UCSD-AML1 (cell line): Measurements from ENCODE around the gene TTC28.

ENCODE experiments used
- DNase-seq: peaks from one replicate; lab custom pipeline; 2025; ENCODE audit not compliant: unreplicated experiment; lab: John Stamatoyannopoulos, UW

Gene TTC28

DNA sequence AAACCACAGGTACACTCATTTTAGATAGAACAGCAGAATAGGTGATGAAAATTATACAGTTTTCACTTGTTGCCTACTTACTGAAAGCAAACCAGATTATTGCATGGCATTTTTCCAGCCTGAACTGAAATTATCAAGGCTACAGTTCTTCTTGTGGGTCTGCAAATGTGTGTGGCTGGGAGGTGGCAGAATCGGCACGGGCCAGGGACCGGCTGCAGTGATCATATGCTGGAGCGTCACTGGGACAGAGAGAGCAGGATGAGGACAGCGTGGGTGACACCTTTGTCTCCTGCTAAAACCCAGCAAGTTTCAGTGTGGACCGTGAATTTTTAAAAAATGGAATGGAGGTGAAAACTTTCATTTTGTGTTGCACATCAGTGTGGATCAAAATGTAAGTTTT lies 701.3 kb downstream of the TTC28 start:
- no peak for DNase-seq

DNA sequence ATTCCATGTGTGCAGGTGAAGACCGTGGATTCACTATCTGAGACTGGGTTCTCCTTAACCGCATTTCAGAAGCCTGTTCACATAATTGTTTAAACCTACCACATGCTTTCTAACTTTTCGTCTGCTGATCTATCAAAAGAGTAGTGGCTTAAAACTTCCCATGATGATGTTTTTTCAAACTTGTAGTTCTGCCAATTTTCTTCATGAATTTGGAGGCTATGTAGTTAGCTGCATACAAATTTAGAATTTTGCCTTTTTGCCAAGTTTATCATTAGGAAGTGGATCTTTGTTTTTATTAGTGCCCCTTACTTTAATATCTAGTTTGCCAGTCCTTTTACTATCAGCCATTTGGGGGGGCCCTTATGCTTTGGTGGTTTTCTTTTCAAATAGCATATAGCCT lies 703.1 kb downstream of the TTC28 start:
- DNase-seq, result no peak

DNA sequence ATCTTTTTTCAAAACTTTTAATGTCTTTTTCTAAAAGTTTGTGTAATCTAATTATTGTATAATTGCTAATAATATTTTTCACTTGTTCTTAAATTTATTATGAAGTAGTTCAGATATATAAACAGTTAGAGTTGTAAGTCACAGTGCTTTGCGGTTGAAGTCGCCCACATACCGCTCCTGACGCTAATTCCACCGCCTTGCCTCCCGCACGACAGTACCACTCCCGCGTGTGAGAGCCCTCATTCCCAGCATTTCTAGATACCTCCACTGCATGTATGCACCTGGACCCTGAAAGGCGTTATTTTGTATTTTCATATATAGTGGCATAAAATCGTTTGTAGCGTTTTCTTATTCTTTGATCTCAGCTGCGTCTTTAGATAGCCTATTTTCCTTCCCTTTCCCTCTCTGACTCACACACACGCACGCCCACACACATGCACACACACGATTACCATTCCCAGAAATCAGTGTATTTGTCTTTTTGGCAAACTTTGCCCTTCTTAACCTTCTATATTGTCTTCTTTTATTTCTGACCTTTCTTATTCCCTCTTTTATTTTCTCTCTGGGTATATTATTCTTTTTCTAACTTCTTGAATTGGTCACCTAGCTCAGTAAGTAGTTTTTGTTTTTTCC lies 704.1 kb downstream of the TTC28 start:
- no peak for DNase-seq

DNA sequence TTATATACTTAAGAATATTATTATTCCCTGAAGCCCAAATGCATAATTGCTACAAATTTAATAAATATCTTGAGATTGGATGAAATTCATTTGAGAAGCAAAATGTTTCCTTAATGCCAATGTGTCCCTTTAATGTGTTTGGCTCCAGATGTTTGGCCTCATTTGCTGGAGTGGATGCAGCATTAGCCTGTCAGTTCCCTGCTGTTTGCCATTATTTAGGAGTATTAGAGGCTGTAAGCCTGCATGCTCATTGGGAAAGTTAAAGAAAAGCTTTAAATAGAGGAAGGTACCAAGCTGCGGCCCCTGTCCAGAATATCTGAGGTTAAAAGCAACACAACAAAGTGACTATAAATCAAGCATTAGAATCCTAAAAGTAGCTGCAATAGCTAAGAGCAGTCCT lies 705.8 kb downstream of the TTC28 start:
- DNase-seq, result no peak

DNA sequence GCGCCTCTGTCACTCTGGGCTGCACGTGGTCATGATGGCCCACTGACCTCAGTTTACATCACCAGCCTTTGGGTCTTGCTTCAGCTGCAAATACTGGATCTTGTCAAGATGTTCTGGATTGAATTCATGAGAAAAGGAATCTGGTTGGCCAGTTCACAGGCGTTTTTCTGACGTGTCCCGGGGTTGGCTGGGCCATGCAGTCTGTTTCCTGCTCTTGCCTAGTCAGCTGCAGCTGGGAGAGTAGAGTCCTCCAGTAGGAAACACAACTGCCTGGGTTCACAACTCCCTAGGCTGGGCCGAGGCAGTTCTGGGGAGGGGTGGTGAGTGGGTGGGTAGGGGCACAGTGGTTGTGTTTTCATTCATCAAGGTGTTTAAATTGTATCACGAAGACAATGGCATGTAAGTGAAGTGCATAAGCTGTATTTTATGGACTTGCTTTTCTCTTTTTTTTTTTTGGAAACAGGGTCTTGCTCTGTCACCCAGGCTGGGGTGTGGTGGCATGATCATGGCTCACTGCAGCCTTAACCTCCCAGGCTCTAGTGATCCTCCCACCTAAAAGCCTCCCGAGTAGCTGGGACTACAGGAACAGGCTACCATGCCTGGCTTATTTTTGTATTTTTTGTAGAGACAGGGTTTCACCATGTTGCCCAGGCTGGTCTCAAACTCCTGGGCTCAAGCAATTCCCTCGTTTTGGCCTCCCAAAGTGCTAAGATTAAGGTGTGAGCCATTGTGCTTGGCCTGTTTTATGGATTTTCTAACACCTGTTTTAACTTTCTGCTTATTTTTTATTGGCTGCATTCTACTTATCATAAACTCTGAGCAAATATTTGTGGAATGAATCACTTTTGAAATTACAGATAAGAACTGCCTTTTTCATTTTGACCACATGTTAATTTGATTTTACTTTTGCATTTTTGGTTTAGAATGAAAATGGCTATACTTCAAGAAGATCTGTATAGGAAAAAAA lies 706.6 kb downstream of the TTC28 start:
- DNase-seq, result no peak

DNA sequence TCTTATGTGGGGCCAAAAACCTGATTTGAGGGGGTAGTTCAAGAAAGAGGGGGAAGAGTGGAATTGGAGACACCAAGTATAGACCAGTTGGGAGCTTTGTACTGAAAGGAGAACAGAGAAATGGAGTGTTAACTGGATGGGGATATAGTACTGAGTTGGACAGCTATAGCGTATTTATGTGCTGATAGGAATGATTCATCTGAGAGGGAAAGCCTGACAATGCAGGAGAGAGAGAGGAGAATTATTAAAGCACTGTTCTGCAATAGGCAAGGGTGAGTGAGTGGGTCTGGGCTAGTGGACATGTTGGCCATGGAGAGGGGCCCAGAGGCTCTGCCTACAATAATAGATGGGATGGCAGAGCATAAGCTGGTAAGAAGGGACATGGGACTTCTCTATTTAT lies 707.7 kb downstream of the TTC28 start:
- DNase-seq, result no peak

DNA sequence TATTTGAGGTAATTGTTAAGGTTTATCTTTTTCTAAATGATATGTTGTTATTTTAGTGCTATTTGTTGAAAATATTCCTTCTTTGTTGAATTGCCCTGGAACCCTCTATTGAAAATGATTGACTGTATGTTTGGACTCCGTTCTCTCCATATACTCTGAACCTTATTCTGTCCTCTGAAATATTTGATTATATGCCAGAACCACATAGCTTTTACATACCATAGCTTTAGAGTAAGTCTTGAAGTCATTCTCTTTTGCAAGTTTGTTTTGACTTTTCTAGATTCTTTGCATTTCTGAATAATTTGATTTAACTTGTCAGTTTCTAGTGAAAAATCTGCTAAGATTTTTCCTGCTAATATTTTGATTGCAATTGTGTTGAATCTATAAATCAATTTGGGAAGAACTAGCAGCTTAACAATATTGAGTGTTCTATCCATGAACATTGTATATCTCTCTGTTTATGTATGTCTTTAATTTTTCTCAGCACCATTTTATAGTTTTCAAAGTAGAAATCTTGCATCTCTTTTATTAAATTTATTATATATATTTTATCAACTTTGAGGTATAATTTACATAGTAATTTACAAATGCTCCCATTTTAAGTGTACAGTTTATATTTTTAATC lies 708.9 kb downstream of the TTC28 start:
- no peak for DNase-seq

DNA sequence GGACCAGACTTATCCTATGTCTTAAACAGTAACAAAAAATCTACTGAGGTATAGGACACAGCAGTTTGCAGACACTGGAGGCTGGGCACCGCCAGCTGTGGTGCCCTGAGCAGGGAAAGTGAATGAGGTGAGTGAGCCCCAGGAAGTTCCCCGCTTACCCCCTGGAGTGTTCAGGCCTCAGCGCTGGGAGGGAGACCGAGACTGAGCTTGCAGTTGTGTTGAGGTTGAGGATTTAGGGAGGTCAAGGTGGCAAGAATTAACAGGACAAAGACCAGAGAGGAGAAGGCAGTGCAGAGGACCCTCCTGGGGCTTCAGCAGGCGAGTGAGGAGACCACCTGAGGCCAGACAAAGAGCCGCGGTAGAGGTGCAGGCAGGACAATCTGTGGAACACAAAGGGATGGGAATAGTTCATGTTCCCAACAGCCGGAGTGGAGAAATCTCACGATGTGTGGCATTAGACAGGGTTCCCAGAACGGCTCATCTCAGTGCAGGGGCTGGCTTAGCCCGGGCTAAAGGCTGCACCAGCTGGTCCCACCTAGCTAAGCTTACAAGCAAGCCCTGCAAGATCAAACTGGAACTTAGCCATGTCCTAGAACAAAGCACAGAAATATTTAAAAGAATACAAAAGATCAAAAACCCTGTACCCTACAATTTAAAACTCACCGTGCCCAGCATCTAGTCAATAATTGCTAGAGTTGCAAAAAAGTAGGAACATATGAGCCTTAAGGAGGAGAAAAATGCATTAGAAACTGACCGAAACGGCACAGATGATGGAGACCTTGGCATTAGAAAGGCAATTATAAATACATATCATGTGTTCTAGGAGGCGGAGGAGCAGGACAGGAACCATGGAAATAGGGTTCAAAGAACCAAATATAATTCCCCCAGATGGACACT lies 713.2 kb downstream of the TTC28 start:
- DNase-seq, result no peak

DNA sequence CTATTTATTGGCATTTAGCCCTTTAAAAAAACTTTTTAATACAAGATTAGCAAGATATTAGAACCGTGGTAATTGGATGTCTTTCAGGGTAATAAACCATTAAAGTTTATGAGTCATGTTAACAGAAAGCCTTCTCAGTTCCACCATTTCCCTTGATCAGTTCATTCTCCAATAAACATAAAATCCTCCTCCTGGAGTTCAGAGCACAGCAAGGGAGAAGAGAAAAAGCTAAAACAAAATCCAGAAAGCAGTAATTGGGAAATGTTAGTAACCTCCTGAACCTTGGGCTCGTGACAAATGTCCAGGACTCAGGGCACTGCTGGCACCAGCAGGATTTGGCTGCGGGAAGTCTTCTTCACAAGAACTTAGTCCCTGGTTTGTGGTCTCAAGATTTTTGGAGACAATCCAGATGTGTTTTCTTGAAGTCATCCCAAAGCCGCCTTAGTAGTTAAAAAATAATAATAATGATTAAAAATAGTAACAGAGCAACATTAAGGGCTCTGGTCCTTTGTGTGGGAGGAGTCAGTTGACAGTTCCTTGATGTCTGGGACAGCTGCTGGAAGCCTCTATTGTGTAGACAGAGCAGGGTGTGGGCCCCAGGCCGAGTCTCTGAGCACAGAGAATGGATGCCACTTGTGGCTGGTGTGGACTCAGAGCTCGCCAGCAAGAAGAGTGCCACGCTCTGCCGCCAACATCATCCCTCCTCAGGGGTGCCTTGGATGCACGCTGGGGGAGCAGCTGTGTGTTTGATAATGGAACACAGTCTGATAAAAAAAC lies 717.2 kb downstream of the TTC28 start:
- no peak for DNase-seq

DNA sequence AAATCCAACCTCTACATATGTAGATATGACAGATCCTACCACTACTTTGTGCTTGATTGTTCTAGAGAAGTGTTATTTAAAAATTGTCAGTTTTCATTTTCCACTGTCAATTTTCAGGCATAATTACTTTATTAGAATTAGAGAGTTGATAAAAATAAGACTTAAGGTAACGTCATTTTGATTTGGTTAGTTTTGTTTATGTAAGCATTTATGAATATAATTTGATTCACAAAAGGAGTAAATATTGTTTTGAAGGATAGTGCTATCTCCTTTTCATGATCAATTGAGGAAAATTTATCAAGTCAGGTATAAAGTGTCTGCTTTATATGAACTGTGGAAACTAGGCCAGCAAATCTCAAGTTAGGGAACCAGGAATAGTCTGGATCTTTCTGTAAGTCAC lies 718.0 kb downstream of the TTC28 start:
- no peak for DNase-seq

DNA sequence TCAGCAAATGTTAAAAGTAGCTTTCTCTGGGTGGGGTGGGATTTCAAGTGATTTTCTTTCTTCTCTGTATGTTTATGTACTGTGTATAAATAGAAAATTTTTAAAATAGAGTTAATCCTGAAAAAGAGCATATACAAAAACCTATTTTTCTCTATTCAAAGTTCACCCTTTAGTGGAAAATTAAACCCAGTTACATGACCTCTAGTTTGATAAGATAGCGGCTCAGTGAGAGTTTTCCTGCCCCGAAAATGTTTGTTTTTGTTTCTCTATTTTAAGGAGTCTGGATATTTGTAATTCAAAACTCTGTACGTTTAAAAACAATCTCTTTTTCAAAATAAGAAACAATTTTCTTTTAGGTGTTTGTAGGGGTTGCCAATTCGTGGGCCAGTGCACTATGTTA lies 718.5 kb downstream of the TTC28 start:
- no peak for DNase-seq

DNA sequence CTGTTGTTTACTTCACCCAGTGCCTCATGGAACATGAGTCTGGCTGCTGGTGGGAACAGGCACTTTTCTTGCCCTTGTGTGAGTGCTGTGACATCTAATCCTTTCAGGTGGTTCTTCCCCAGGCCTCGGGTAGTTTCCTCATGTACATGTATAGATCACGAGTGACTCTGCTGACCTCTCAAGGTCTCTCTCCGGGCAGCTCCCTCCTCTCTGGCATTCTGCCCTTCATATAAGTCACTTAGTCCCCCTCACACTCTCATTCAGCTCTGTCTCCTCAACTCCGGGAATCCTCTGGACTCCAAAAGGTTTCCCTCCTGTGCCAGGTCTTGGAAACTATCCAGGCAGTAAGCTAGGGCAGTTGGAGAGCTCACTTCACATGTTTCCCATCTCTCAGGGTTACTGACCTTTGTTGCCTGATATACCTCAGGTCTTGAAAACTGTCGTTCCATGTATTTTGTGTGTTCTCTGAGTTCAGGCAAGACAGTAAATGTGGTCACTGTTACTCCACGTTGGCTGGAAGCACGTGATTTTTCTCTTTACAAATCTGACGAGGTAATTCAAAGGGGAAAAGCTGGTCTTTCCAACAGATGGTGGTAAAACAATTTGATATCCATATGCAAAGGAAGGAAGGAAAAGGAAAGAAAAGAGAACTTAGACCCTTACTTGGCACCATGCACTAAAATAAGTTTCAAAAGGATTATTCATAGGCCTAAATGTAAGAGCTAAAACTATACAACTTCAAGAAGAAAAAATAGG lies 720.1 kb downstream of the TTC28 start:
- no peak for DNase-seq

DNA sequence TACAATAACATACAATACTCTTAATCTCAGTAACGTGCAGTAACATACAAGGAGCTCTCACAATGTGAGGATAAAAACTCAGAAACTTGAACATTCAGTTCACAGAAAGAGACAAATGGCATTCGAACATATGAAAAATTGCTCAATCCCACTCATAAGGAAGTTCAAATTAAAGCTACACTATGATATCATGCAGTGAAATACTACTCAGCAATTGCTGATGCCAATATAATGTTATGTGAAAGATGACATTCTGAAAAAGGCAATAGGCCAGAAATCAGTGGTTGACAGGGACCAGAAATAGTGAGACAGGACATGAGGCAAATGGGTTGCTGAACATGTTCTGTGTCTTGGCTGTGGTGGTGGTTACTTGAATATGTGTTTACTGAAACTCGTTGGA lies 726.9 kb downstream of the TTC28 start:
- DNase-seq, result no peak

DNA sequence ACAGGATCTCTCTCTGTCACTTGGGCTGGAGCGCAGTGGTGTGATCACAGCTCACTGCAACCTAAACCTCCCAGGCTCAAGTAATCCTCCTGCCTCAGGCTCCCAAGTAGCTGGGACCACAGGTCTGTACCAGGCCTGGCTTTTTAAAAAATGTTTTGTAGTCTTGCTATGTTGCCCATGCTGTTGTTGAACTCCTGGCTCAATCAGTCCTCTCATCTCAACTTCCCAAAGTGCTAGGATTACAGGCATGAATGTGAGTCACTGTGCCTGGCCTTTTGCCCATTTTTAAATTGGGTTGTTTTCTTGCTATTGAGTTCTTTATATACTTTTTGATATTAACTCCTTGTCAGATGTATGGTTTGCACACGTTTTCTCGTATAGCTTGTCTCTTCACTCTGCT lies 727.5 kb downstream of the TTC28 start:
- DNase-seq, result no peak

DNA sequence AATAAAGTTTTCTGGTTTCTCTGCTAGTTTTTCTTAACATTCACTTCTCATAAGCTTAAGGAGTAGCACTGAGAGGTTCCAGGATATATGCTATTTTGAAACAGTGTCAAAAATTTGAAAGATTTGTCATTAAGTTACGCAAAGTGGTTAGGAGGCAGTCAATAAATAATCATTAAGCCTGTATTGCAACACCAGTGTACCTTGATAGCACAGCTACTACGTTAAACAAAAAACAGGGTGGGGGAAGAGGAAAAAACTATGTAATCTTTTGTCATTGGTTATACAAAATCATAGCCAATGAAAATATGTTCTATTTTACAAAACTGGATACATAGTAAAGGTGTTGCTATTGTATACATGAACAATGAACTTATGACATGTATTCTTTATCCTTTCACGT lies 730.2 kb downstream of the TTC28 start:
- no peak for DNase-seq

DNA sequence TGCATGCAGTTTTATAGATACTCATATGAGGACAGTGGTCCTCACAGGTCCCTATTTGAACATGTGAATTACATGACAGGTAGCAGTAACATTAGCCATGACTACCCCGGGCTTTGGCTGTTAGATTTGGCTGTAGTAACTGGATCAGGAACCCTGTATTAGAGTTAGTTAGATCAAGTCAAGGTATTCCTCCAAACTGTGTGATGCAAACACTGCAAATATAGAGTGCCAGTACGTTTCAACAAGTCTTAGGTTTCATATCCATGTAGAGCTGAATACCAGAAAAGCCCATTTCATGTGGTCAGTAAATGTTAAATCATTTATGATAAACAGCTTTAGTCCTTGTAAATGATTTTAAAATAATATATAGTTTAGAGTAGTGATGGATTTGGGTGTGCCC lies 731.1 kb downstream of the TTC28 start:
- DNase-seq, result no peak

DNA sequence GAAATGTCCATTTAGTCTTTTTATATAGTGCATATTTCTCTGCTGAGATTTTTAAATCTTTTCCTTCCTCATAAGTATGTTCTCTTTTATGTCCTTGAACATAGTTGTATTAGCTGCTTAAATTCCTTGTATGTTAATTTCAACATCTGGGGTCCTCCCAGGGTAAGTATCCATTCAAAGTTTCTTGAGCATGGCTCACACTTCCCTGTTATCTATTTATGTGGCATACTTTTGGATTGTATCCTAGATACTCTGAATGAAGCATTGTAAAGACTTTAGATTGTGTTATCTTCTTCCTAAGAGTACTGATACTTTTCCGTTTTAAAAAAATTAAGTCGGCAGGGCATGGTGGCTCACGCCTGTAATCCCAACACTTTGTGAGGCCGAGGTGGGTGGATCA lies 732.2 kb downstream of the TTC28 start:
- no peak for DNase-seq

DNA sequence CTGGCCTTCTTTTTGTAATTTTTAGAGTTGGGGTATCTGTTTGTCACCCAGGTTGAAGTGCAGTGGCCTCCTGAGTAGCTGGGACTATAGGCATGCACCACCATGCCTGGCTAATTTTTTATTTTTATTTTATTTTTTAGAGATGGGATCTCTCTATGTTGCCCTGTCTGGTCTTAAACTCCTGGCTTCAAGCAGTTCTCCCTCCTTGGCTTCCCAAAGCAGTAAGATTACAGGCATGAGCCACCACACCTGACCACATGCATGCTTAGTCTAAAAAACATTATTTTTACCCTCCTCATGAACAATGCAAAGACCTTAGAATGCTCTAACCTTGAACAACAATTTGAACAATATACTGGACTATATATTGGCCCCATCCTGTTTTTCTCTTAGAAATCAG lies 738.5 kb downstream of the TTC28 start:
- no peak for DNase-seq

DNA sequence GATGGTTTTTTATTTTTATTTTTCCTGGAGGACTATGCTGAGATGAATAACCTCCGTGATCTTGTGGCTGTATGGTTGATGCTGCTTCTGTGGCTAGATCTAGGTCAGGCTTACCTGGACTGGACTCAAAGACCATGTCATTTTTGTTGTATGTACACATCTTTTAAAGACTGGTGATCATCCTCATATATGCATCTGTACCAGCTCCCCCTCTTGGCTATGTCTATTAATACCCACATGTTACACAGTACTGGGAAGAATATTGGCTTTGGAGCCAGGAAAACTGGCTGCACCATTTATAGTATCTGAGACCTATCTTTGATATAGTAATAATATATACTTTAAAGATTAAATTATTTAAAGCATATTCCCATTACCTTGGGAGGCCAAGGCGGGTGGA lies 742.2 kb downstream of the TTC28 start:
- no peak for DNase-seq

DNA sequence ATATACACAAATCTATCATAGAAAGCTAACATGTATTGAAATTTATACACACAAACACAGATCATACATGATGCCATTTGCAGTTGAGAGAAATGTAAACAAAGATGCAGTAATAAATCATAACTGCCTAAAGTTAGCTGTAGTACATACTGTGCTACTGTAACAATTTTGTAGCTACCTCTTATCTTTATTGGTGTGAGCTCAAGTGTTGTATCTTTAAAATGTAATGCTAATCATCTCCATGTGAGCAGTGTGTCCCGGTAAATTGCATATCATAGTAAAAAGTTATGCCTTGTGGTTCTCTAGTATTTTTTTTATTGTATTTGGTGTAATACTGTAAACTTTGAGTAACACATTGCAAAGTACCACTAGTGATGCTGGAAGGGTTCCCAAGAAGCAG lies 743.7 kb downstream of the TTC28 start:
- no peak for DNase-seq
